OCI-LY1 (cell line): ENCODE measurements around the gene NAP1L2.

ENCODE experiments used
- H2AFZ ChIP-seq: fragments of 200-600 bp; sonication (generic), shearing (Covaris generic); 2 replicates; pipeline ENCODE4 v1.6.0; 2014; ENCODE audit warnings: antibody characterized with exemption, mild to moderate bottlenecking, low read length
- H3F3A ChIP-seq: fragments of 200-600 bp; sonication (generic), shearing (Covaris generic); 2 replicates; pipeline ENCODE4 v1.6.0; 2014; ENCODE audit warnings: mild to moderate bottlenecking, antibody characterized with exemption, low read length, moderate library complexity; ENCODE audit not compliant: insufficient read depth
- H3K27ac ChIP-seq: fragments of 200-600 bp; sonication (generic); 2 replicates; pipeline ENCODE4 v1.5.1; 2014; ENCODE audit warnings: low read length, mixed run types, mild to moderate bottlenecking, low read depth; ENCODE audit not compliant: poor library complexity, severe bottlenecking
- H3K27me3 ChIP-seq: fragments of 200-600 bp; sonication (generic); 2 replicates; pipeline ENCODE4 v1.6.0; 2014; ENCODE audit warnings: antibody characterized with exemption, mild to moderate bottlenecking, low read length, moderate library complexity; ENCODE audit not compliant: insufficient read depth
- H3K36me3 ChIP-seq: fragments of 200-600 bp; sonication (generic); 2 replicates; pipeline ENCODE4 v1.6.1; 2014; ENCODE audit warnings: mild to moderate bottlenecking, antibody characterized with exemption, low read length, moderate library complexity, mixed read lengths; ENCODE audit not compliant: insufficient read depth
- H3K4me1 ChIP-seq: fragments of 200-600 bp; sonication (generic); 2 replicates; pipeline ENCODE4 v1.5.1; 2014; ENCODE audit warnings: mild to moderate bottlenecking, low read length, moderate library complexity; ENCODE audit not compliant: insufficient read depth, severe bottlenecking
- H3K4me2 ChIP-seq: fragments of 200-600 bp; sonication (generic), shearing (Covaris generic); 2 replicates; pipeline ENCODE4 v1.6.1; 2014; ENCODE audit warnings: low read length
- H3K4me3 ChIP-seq: fragments of 200-600 bp; sonication (generic); 2 replicates; pipeline ENCODE4 v1.5.1; 2014; ENCODE audit warnings: low read length, low read depth, mild to moderate bottlenecking, mixed read lengths; ENCODE audit not compliant: poor library complexity, severe bottlenecking
- H3K79me2 ChIP-seq: fragments of 200-600 bp; shearing (Covaris generic); 2 replicates; pipeline ENCODE4 v1.6.1; 2016; ENCODE audit warnings: mixed run types, low read length, mixed read lengths; ENCODE audit not compliant: insufficient read depth
- H3K9ac ChIP-seq: fragments of 200-600 bp; sonication (generic), shearing (Covaris generic); 2 replicates; pipeline ENCODE4 v1.6.1; 2014; ENCODE audit warnings: mild to moderate bottlenecking, low read length, mixed read lengths
- H3K9me2 ChIP-seq: fragments of 200-600 bp; sonication (generic), shearing (Covaris generic); 2 replicates; pipeline ENCODE4 v1.6.1; 2014; ENCODE audit warnings: low read depth, mild to moderate bottlenecking, low read length, mixed read lengths
- H3K9me3 ChIP-seq: fragments of 200-600 bp; shearing (Covaris generic); 2 replicates; pipeline ENCODE4 v1.6.1; 2014; ENCODE audit warnings: low read length, mixed read lengths
- H4K20me1 ChIP-seq: fragments of 200-600 bp; sonication (generic), shearing (Covaris generic); 2 replicates; pipeline ENCODE4 v1.6.0; 2016; ENCODE audit warnings: mild to moderate bottlenecking, low read length; ENCODE audit not compliant: insufficient read depth
- EZH2 ChIP-seq: fragments of 200-600 bp; sonication (generic), shearing (Covaris generic); IDR thresholded peaks from 2 replicates; pipeline ENCODE4 v1.8.0; 2017; ENCODE audit warnings: borderline replicate concordance, mixed run types, mild to moderate bottlenecking, antibody characterized with exemption, low read length, moderate library complexity, mixed read lengths
- TF ChIP-seq, protein P1 (sequence below): fragments of 200-600 bp; sonication (generic), shearing (Covaris generic); IDR thresholded peaks from 2 replicates; pipeline ENCODE4 v1.5.1; 2017; ENCODE audit warnings: mild to moderate bottlenecking, antibody characterized with exemption, low read length, moderate library complexity, mixed read lengths

The NAP1L2 gene

DNA sequence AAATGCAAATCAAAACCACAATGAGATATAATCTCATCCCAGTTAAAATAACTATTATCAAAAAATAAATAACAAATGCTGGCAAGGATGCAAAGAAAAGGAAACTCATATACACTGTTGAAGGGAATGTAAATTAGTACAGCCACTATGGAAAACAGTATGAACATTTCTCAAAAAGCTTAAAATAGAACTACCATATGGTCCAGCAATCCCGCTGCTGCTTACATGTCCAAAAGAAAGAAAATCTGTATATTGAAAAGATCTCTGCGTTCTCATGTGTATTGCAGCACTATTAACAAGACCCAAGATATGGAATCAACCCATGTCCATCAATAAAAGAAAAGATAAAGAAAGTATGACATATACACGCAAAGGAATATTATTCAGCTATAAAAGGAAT lies 3.0 kb upstream of the NAP1L2 start:
- no peaks in the 10 kb centered on the region for H4K20me1 ChIP-seq
- no peaks in the 10 kb centered on the region for H3K27me3 ChIP-seq
- no peaks in the 10 kb centered on the region for H3K4me1 ChIP-seq
- no peak for TF ChIP-seq EZH2
- TF ChIP-seq, protein P1, sequence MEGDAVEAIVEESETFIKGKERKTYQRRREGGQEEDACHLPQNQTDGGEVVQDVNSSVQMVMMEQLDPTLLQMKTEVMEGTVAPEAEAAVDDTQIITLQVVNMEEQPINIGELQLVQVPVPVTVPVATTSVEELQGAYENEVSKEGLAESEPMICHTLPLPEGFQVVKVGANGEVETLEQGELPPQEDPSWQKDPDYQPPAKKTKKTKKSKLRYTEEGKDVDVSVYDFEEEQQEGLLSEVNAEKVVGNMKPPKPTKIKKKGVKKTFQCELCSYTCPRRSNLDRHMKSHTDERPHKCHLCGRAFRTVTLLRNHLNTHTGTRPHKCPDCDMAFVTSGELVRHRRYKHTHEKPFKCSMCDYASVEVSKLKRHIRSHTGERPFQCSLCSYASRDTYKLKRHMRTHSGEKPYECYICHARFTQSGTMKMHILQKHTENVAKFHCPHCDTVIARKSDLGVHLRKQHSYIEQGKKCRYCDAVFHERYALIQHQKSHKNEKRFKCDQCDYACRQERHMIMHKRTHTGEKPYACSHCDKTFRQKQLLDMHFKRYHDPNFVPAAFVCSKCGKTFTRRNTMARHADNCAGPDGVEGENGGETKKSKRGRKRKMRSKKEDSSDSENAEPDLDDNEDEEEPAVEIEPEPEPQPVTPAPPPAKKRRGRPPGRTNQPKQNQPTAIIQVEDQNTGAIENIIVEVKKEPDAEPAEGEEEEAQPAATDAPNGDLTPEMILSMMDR: no peak
- H2AFZ ChIP-seq: no peak overlapping the region
- H3K9me2 ChIP-seq: no peaks in the 10 kb centered on the region
- no peaks in the 10 kb centered on the region for H3K9me3 ChIP-seq
- no peak overlapping the region for H3K27ac ChIP-seq
- no peaks in the 10 kb centered on the region for H3F3A ChIP-seq
- H3K4me3 ChIP-seq: no peak overlapping the region
- no peak overlapping the region for H3K9ac ChIP-seq
- H3K79me2 ChIP-seq: no peaks in the 10 kb centered on the region
- no peak overlapping the region for H3K4me2 ChIP-seq
- H3K36me3 ChIP-seq: no peaks in the 10 kb centered on the region

DNA sequence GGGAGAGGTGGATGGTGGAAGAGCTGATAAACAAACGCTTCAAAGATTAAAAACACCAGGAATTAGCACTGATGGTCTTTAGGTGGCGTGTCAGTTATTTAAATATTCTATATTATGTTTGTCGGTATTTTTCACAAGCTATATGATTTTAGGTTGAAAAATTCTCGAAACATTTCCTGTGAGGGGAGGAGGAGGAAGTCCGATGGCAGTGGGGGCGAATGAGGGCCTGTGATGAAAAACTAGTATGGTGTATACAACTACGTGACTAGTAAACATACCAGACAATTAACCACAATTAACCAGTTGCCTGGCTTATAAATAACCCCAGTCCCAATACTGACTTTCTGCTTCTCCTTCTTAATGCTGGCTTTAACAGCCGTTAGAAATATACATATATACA lies 595 bp upstream of the NAP1L2 start:
- H3K79me2 ChIP-seq: no peaks in the 10 kb centered on the region
- H2AFZ ChIP-seq: no peak overlapping the region
- no peak overlapping the region for H3K4me3 ChIP-seq
- TF ChIP-seq EZH2: no peak
- TF ChIP-seq, protein P1: no peak
- H3F3A ChIP-seq: no peaks in the 10 kb centered on the region
- no peak overlapping the region for H3K27ac ChIP-seq
- H3K9ac ChIP-seq: no peak overlapping the region
- no peaks in the 10 kb centered on the region for H3K9me3 ChIP-seq
- no peaks in the 10 kb centered on the region for H3K9me2 ChIP-seq
- no peak overlapping the region for H3K4me2 ChIP-seq
- H3K36me3 ChIP-seq: no peaks in the 10 kb centered on the region
- no peaks in the 10 kb centered on the region for H4K20me1 ChIP-seq
- H3K27me3 ChIP-seq: no peaks in the 10 kb centered on the region
- no peaks in the 10 kb centered on the region for H3K4me1 ChIP-seq

DNA sequence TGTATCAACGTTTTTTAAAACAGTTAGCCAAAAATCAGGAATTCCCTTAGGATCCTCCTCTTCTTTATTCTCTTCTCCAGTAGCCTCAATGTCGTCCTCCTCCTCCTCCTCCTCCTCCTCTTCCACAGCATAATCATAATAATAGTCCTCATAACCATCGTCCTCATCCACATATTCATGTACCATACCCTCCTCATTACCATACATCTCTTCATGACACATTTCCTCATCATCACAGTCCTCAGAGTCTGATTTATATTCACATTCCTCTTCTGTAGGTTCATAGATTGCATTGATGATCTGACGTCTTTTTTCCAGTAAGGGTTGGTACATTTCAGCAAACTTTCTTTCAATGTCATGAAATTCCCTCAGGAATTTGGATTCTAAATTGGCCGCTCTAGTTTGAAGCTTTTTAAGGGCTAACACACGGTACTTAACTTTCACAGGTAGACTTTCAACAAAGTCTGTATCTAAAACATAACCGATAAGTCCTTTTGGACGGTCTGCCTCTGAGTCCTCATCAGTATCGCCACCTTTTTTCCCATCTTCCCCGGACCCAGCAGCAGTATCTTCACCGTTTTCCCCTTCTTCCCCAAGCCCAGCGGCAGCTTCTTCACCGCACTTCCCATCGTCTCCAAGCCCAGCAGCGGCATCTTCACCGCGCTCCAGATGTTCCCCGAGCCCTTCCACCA lies 771 bp downstream of the NAP1L2 start:
- Histone ChIP-seq H3K36me3 (no peaks in the 10 kb centered on the region), H3K9me2 (no peaks in the 10 kb centered on the region), H3K4me1 (no peaks in the 10 kb centered on the region), H3K27me3 (no peaks in the 10 kb centered on the region), H3K9ac (no peak overlapping the region), H4K20me1 (no peaks in the 10 kb centered on the region), H3K79me2 (no peaks in the 10 kb centered on the region), H3K9me3 (no peaks in the 10 kb centered on the region), H3F3A (no peaks in the 10 kb centered on the region), H2AFZ (no peak overlapping the region), H3K4me3 (no peak overlapping the region), H3K27ac (no peak overlapping the region), H3K4me2 (no peak overlapping the region)
- TF ChIP-seq, protein P1: no peak
- no peak for TF ChIP-seq EZH2
